C1 segment of cervical spinal cord (tissue), 14 donors: ENCODE measurements around the gene CENPX.

Experiments used
- DNase-seq, 14 donors: peaks; one replicate each; lab custom pipeline; 2025; lab: John Stamatoyannopoulos, UW

CENPX gene

GRCh38 chr17:82023447-82024241 lies 966 bp upstream of the CENPX start:
- DNase-seq, result peak in 1 of 14 donors; percentile 41

GRCh38 chr17:82022981-82023446 lies 336 bp upstream of the CENPX start, which contains the start of gene LRRC45:
LRRC45 (plus strand) TSS chr17:82023305; CDS start chr17:82023644, 339 bp downstream.
- DNase-seq, result peak; percentile 97 to 100 (median 99)

- no peak for DNase-seq
These were observed 773 bp downstream of the CENPX start for GRCh38 chr17:82021900-82022309.

GRCh38 chr17:82021107-82021899 lies 1.4 kb downstream of the CENPX start:
- DNase-seq, result peak in 13 of 14 donors; percentile 8 to 58 (median 35)

- DNase-seq, result peak in 1 of 14 donors; percentile 50
These were observed 2.0 kb downstream of the CENPX start for GRCh38 chr17:82020572-82021106.

GRCh38 chr17:82019690-82020571 lies 2.7 kb downstream of the CENPX start:
- DNase-seq, result peak in 3 of 14 donors; percentile 11 to 42 (median 17)

GRCh38 chr17:82018989-82019689 lies 3.5 kb downstream of the CENPX start:
- no peak for DNase-seq

- DNase-seq, result no peak
These were observed 4.3 kb downstream of the CENPX start for GRCh38 chr17:82018152-82018988.

- no peak for DNase-seq
These were observed 5.0 kb downstream of the CENPX start for GRCh38 chr17:82017612-82018151.

GRCh38 chr17:82016875-82017459 lies 5.7 kb downstream of the CENPX start:
- no peak for DNase-seq

GRCh38 chr17:82016061-82016874 lies 6.4 kb downstream of the CENPX start:
- DNase-seq, result no peak

GRCh38 chr17:82015311-82015971 lies 7.2 kb downstream of the CENPX start:
- DNase-seq, result no peak

- DNase-seq, result no peak
These were observed 7.7 kb downstream of the CENPX start for GRCh38 chr17:82014971-82015310.

GRCh38 chr17:82014432-82014831 lies 8.2 kb downstream of the CENPX start:
- DNase-seq, result peak in 1 of 14 donors; percentile 16

- DNase-seq, result no peak
These were observed 8.8 kb downstream of the CENPX start for GRCh38 chr17:82013772-82014321.

GRCh38 chr17:82013341-82013740 lies 9.3 kb downstream of the CENPX start:
- DNase-seq, result peak in 7 of 14 donors; percentile 6 to 65 (median 28)

- DNase-seq, result peak in 1 of 14 donors; percentile 36
These were observed 9.9 kb downstream of the CENPX start for GRCh38 chr17:82012640-82013295.
